ENCODE data around the gene TMEM163. TPM values are rescaled to one million over a fixed set of nuclear protein-coding genes. Genes with fewer than 3 reads are reported as not detected.

The TMEM163 gene
- total RNA-seq, 3 donors from 2014 or later: 0.41 to 1.5 (median 0.60) TPM

- Histone ChIP-seq H3K36me3 (ENCODE audit: low read depth) (no peaks in the 10 kb centered on the region), H3K9me3 (no peaks in the 10 kb centered on the region), H3K4me3 (no peak overlapping the region), H3K4me1 (ENCODE audit: low read depth) (no peaks in the 10 kb centered on the region)
- no peak for TF ChIP-seq CTCF (IDR thresholded peaks at IDR 0.05)
- ATAC-seq (peak; percentile 78), DNase-seq (peak in 2 of 3 donors; percentile 46 to 51)
- intact Hi-C loops (cut with DNase I, micrococcal nuclease): no loop called here
Observed at GRCh38 chr2:134460583-134460998, 258.2 kb downstream of the TMEM163 start.

- no peak for DNase-seq
- intact Hi-C loops (cut with DNase I, micrococcal nuclease): loop anchor here in 1 of 2 donors (10.0 kb wide), 1 partner anchor 435 kb away; no protein-coding TSS in a partner anchor
- no peaks in the 10 kb centered on the region for H3K9me3 ChIP-seq
Observed at GRCh38 chr2:134459706-134460406, 258.9 kb downstream of the TMEM163 start.

GRCh38 chr2:134458950-134459349 lies 259.9 kb downstream of the TMEM163 start:
- DNase-seq: no peak
- no peak for ATAC-seq
- intact Hi-C loops (cut with DNase I, micrococcal nuclease): loop anchor here in 1 of 2 donors (10.0 kb wide), 1 partner anchor 436 kb away; no protein-coding TSS in a partner anchor
- Histone ChIP-seq H3K9me3 (no peaks in the 10 kb centered on the region), H3K36me3 (ENCODE audit: low read depth) (no peaks in the 10 kb centered on the region), H3K4me3 (no peak overlapping the region), H3K4me1 (ENCODE audit: low read depth) (no peaks in the 10 kb centered on the region)
- TF ChIP-seq CTCF (IDR thresholded peaks at IDR 0.05): no peak

More at GRCh38 chr2:134459706-134460406, 258.9 kb downstream of the TMEM163 start:
- no peaks in the 10 kb centered on the region for H3K4me1 ChIP-seq (ENCODE audit: low read depth)
- TF ChIP-seq CTCF (IDR thresholded peaks at IDR 0.05): no peak
- no peak overlapping the region for H3K4me3 ChIP-seq
- ATAC-seq: no peak
- H3K36me3 ChIP-seq (ENCODE audit: low read depth): no peaks in the 10 kb centered on the region

GRCh38 chr2:134458473-134458853 lies 260.3 kb downstream of the TMEM163 start:
- Histone ChIP-seq H3K4me1 (ENCODE audit: low read depth) (no peaks in the 10 kb centered on the region), H3K36me3 (ENCODE audit: low read depth) (no peaks in the 10 kb centered on the region), H3K9me3 (no peaks in the 10 kb centered on the region), H3K4me3 (no peak overlapping the region)
- intact Hi-C loops (cut with DNase I, micrococcal nuclease): loop anchor here in 1 of 2 donors (10.0 kb wide), 1 partner anchor 436 kb away; no protein-coding TSS in a partner anchor
- ATAC-seq (peak; percentile 13), DNase-seq (no peak)
- TF ChIP-seq CTCF (IDR thresholded peaks at IDR 0.05): no peak

- H3K4me3 ChIP-seq: no peak overlapping the region
- H3K36me3 ChIP-seq (ENCODE audit: low read depth): no peaks in the 10 kb centered on the region
- no peaks in the 10 kb centered on the region for H3K9me3 ChIP-seq
- ATAC-seq (no peak), DNase-seq (no peak)
- H3K4me1 ChIP-seq (ENCODE audit: low read depth): no peaks in the 10 kb centered on the region
- no peak for TF ChIP-seq CTCF (IDR thresholded peaks at IDR 0.05)
- intact Hi-C loops (cut with DNase I, micrococcal nuclease): loop anchor here in 1 of 2 donors (10.0 kb wide), 1 partner anchor 437 kb away; no protein-coding TSS in a partner anchor
Observed at GRCh38 chr2:134457765-134458472, 260.9 kb downstream of the TMEM163 start.
